Suprapubic skin (tissue), 4 donors: Measurements from ENCODE around the gene ADCY3. TPM values are rescaled to one million over a fixed set of nuclear protein-coding genes. Genes with fewer than 3 reads are reported as not detected.

ENCODE experiments used
- DNase-seq, 2 donors: peaks; one replicate each; pipeline ENCODE4 v3.0.0-alpha.2; 2019; ENCODE audit warnings: low spot score in 2 of 2
- H3K27ac ChIP-seq: fragments of 200-600 bp; sonication (generic); one replicate; pipeline ENCODE4 v1.5.1; 2019
- H3K27me3 ChIP-seq: fragments of 200-600 bp; sonication (generic); one replicate; pipeline ENCODE4 v1.5.1; 2019
- H3K36me3 ChIP-seq: fragments of 200-600 bp; sonication (generic); one replicate; pipeline ENCODE4 v1.5.1; 2019
- H3K4me1 ChIP-seq: fragments of 200-600 bp; sonication (generic); one replicate; pipeline ENCODE4 v1.5.1; 2019
- H3K4me3 ChIP-seq: fragments of 200-600 bp; sonication (generic); one replicate; pipeline ENCODE4 v1.5.1; 2019; ENCODE audit warnings: mild to moderate bottlenecking
- H3K9me3 ChIP-seq: fragments of 200-600 bp; sonication (generic); one replicate; pipeline ENCODE4 v1.5.1; 2019
- EP300 ChIP-seq: sonication (generic); formaldehyde crosslinking; IDR thresholded peaks from one replicate; pipeline ENCODE4 v1.6.1; 2017; ENCODE audit warnings: antibody characterized with exemption
- POLR2A ChIP-seq, 2 donors: fragments of 450-650 bp; IDR thresholded peaks; one replicate each; pipeline ENCODE4 v1.6.1; 2017; ENCODE audit warnings: antibody characterized with exemption in 2 of 2, mild to moderate bottlenecking in 2 of 2, moderate library complexity in 2 of 2
- POLR2AphosphoS5 ChIP-seq, 3 donors: sonication (generic); formaldehyde crosslinking; IDR thresholded peaks; one replicate each; pipeline ENCODE4 v1.6.1; 2017; ENCODE audit warnings: antibody characterized with exemption in 3 of 3
- WGBS: methylation state at CpG from one replicate; pipeline ENCODE4 v1.1.5; 2018; 5-methylcytosine and 5-hydroxymethylcytosine counted together
- total RNA-seq, 4 donors: library from RNA; depleted of rRNA; stranded (reverse); fragments of >200 nt; gene quantifications; one replicate each; pipeline ENCODE4 v1.1.0, GENCODE V29; 2016
- TF ChIP-seq, protein P1 (sequence below), 2 donors: fragments of 200-600 bp in 1 of 2; fragments of 450-650 bp in 1 of 2; sonication (generic) in 1 of 2; IDR thresholded peaks; one replicate each; pipeline ENCODE4 v1.5.1; 2016 to 2019; ENCODE audit warnings: antibody characterized with exemption in 2 of 2, mild to moderate bottlenecking in 1 of 2, moderate library complexity in 1 of 2

Gene ADCY3
- total RNA-seq, 4 donors from 2014 or later: 45.2 to 108 (median 66.9) TPM

DNA sequence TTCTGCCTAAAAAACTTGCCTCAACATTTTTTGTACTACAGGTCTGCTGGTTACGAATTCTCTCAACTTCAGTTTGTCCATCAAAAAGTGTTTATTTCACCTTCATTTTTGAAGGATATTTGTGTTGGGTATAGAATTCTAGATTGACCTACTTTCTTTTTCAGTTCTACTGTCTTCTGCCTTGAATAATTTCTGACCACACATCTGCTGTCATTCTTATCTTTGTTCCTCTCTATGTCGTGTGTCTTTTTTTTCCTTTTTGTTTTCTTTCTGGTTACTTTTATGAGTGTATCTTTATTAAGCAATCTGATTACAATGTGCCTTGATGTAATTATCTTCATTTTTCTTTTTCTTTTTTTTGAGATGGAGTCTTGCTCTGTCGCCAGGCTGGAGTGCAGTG lies 25.3 kb downstream of the ADCY3 start:
- no peak overlapping the region for H3K4me3 ChIP-seq
- H3K36me3 ChIP-seq: peaks cover 14% of the 10 kb centered on the region
- H3K27ac ChIP-seq: no peak overlapping the region
- TF ChIP-seq, protein P1, sequence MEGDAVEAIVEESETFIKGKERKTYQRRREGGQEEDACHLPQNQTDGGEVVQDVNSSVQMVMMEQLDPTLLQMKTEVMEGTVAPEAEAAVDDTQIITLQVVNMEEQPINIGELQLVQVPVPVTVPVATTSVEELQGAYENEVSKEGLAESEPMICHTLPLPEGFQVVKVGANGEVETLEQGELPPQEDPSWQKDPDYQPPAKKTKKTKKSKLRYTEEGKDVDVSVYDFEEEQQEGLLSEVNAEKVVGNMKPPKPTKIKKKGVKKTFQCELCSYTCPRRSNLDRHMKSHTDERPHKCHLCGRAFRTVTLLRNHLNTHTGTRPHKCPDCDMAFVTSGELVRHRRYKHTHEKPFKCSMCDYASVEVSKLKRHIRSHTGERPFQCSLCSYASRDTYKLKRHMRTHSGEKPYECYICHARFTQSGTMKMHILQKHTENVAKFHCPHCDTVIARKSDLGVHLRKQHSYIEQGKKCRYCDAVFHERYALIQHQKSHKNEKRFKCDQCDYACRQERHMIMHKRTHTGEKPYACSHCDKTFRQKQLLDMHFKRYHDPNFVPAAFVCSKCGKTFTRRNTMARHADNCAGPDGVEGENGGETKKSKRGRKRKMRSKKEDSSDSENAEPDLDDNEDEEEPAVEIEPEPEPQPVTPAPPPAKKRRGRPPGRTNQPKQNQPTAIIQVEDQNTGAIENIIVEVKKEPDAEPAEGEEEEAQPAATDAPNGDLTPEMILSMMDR (IDR thresholded peaks at IDR 0.05): no peak
- TF ChIP-seq POLR2AphosphoS5 (IDR thresholded peaks at IDR 0.05): no peak
- no peak for TF ChIP-seq EP300
- no peak for TF ChIP-seq POLR2A (IDR thresholded peaks at IDR 0.05)
- H3K9me3 ChIP-seq: peaks cover 5% of the 10 kb centered on the region
- DNase-seq: no peak
- no peaks in the 10 kb centered on the region for H3K27me3 ChIP-seq
- WGBS: 95% methylated on average over 3 of the region's 3 CpGs
- no peaks in the 10 kb centered on the region for H3K4me1 ChIP-seq

DNA sequence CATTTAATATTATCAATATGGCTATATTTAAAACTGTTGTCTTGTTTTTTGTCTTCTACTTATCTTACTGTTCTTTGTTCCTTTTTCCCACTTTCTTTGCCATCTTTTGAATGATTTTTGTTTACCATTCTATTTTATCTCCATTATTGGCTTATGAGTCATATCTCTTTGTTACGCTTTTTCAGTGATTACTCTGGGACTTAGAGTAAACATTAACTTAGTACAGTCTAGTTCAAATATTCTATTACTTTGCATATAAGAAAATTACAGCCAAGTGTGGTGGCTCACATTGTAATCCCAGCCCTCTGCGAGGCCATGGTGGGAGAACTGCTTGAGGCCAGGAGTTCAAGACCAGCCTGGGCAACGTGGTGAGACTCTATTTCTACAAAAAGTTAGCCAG lies 26.1 kb downstream of the ADCY3 start:
- DNase-seq: no peak
- Histone ChIP-seq H3K27me3 (no peaks in the 10 kb centered on the region), H3K4me1 (no peaks in the 10 kb centered on the region), H3K4me3 (no peak overlapping the region), H3K27ac (no peak overlapping the region), H3K9me3 (peaks cover 5% of the 10 kb centered on the region), H3K36me3 (peaks cover 14% of the 10 kb centered on the region)
- WGBS: 91% methylated on average over 3 of the region's 3 CpGs
- TF ChIP-seq POLR2AphosphoS5 (IDR thresholded peaks at IDR 0.05) (no peak), EP300 (no peak), POLR2A (IDR thresholded peaks at IDR 0.05) (no peak)
- TF ChIP-seq, protein P1 (IDR thresholded peaks at IDR 0.05): no peak

GRCh38 chr2:24892928-24893327 lies 27.1 kb downstream of the ADCY3 start:
- H3K9me3 ChIP-seq: peaks cover 5% of the 10 kb centered on the region
- no peak overlapping the region for H3K27ac ChIP-seq
- H3K4me3 ChIP-seq: no peak overlapping the region
- no peak for DNase-seq
- TF ChIP-seq EP300 (no peak), POLR2A (IDR thresholded peaks at IDR 0.05) (no peak), POLR2AphosphoS5 (IDR thresholded peaks at IDR 0.05) (no peak)
- TF ChIP-seq, protein P1 (IDR thresholded peaks at IDR 0.05): no peak
- 100% methylated on average over 2 of the region's 2 CpGs for WGBS
- H3K4me1 ChIP-seq: no peaks in the 10 kb centered on the region
- peaks cover 12% of the 10 kb centered on the region for H3K36me3 ChIP-seq
- H3K27me3 ChIP-seq: no peaks in the 10 kb centered on the region

- Histone ChIP-seq H3K4me1 (no peaks in the 10 kb centered on the region), H3K9me3 (peaks cover 5% of the 10 kb centered on the region), H3K36me3 (peaks cover under 1% of the 10 kb centered on the region), H3K27me3 (no peaks in the 10 kb centered on the region), H3K4me3 (no peak overlapping the region), H3K27ac (no peak overlapping the region)
- 97% methylated on average over 2 of the region's 2 CpGs for WGBS
- TF ChIP-seq, protein P1 (IDR thresholded peaks at IDR 0.05): no peak
- TF ChIP-seq POLR2A (IDR thresholded peaks at IDR 0.05) (no peak), POLR2AphosphoS5 (IDR thresholded peaks at IDR 0.05) (no peak), EP300 (no peak)
- no peak for DNase-seq
Measured at GRCh38 chr2:24891201-24891600, 28.8 kb downstream of the ADCY3 start.

- H3K4me3 ChIP-seq: no peak overlapping the region
- no peak for DNase-seq
- H3K27me3 ChIP-seq: no peaks in the 10 kb centered on the region
- H3K4me1 ChIP-seq: no peaks in the 10 kb centered on the region
- WGBS: 92% methylated on average over 5 of the region's 5 CpGs
- TF ChIP-seq POLR2AphosphoS5 (IDR thresholded peaks at IDR 0.05): no peak
- no peak for TF ChIP-seq POLR2A (IDR thresholded peaks at IDR 0.05)
- no peak for TF ChIP-seq EP300
- TF ChIP-seq, protein P1 (IDR thresholded peaks at IDR 0.05): no peak
- no peaks in the 10 kb centered on the region for H3K9me3 ChIP-seq
- no peaks in the 10 kb centered on the region for H3K36me3 ChIP-seq
- H3K27ac ChIP-seq: no peak overlapping the region
Measured at GRCh38 chr2:24889221-24889620, 30.8 kb downstream of the ADCY3 start.
